Measurements from ENCODE around the gene CD200. TPM values are rescaled to one million over a fixed set of nuclear protein-coding genes. Genes with fewer than 3 reads are reported as not detected.

The CD200 gene
- total RNA-seq, 4 donors from 2014 or later: 0.27 to 0.76 (median 0.36) TPM

DNA sequence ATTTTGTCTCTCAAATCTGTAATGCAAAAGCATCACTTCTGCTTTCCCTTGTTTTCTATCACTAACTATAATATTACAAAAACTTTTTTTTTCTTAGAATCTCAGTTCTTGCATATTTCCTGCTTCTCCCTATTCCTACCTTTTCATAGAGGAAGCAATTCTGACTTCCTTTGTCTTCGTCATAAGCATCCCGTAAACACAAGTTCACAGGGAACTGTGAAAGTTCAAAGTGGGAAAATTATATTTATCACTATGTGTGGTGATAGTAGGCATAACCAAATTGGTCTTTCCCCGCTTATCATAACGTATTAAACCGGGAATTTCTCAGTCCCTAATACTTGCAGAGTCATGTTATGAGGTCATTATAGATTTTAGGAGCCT, 22.3 kb downstream of the CD200 start:
- intact Hi-C loops (cut with DNase I; ENCODE audit: low total_unique reads) (no loop called here), in situ Hi-C loops (cut with MboI; ENCODE audit: low sequenced_read_pairs in 4 of 4) (no loop called here)
- no peaks in the 10 kb centered on the region for H3K27me3 ChIP-seq
- no peaks in the 10 kb centered on the region for H3K36me3 ChIP-seq
- no peaks in the 10 kb centered on the region for H3K4me1 ChIP-seq
- ATAC-seq (no peak), DNase-seq (no peak)
- H3K27ac ChIP-seq: peak overlapping the region in 2 of 4 donors; percentile 6 to 19
- no peak overlapping the region for H3K4me3 ChIP-seq
- TF ChIP-seq POLR2A (IDR thresholded peaks at IDR 0.05): no peak
- TF ChIP-seq, protein P1, sequence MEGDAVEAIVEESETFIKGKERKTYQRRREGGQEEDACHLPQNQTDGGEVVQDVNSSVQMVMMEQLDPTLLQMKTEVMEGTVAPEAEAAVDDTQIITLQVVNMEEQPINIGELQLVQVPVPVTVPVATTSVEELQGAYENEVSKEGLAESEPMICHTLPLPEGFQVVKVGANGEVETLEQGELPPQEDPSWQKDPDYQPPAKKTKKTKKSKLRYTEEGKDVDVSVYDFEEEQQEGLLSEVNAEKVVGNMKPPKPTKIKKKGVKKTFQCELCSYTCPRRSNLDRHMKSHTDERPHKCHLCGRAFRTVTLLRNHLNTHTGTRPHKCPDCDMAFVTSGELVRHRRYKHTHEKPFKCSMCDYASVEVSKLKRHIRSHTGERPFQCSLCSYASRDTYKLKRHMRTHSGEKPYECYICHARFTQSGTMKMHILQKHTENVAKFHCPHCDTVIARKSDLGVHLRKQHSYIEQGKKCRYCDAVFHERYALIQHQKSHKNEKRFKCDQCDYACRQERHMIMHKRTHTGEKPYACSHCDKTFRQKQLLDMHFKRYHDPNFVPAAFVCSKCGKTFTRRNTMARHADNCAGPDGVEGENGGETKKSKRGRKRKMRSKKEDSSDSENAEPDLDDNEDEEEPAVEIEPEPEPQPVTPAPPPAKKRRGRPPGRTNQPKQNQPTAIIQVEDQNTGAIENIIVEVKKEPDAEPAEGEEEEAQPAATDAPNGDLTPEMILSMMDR (IDR thresholded peaks at IDR 0.05 in 4 of 5, conservative IDR thresholded peaks at IDR 0.05 in 1 of 5): no peak
- no peaks in the 10 kb centered on the region for H3K9me3 ChIP-seq

DNA sequence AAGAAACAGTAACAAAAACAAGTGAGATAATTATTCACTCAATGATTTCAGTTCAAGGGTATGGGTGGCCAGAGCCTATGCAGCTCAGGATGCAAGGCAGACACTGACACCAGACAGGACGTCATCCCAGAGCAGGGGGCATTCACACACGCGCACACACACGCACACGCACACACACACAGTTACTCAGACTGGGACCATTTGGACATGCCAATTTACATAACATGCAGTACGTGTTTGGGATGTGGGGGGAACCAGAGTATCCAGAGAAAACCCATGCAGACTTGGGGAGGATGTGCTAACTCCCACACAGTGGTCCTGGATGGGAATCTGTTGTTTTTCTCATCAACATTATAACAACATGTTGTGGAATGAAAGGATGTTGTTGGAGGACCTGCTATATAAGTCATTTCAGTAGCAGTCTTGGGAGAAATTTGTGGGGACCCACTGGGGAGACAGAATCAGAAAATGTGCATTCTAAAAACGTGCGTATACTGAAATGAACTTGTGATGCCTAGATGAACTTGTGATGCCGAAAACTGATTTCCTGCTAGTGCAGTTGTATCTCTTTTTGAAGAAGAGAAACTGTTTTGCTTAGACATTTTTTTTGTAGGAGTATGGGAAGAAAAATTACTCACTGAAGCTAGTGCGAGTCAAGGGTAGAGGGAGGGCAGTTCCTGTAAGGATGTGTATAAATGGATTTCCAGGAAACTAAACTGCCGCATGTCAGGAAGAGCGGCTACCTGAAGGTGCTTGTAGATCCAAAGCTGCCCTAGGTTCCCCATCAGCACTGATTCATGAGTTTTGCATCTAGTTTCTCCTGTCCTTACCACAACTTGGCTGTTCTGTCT, 25.2 kb downstream of the CD200 start:
- H3K36me3 ChIP-seq: no peaks in the 10 kb centered on the region
- TF ChIP-seq, protein P1 (IDR thresholded peaks at IDR 0.05 in 4 of 5, conservative IDR thresholded peaks at IDR 0.05 in 1 of 5): no peak
- no peak for TF ChIP-seq POLR2A (IDR thresholded peaks at IDR 0.05)
- no peaks in the 10 kb centered on the region for H3K4me1 ChIP-seq
- peak overlapping the region in 2 of 4 donors; percentile 33 for H3K4me3 ChIP-seq
- H3K27ac ChIP-seq: peak overlapping the region; percentile 16 to 65 (median 46)
- intact Hi-C loops (cut with DNase I; ENCODE audit: low total_unique reads): no loop called here
- no peaks in the 10 kb centered on the region for H3K27me3 ChIP-seq
- no peaks in the 10 kb centered on the region for H3K9me3 ChIP-seq
- in situ Hi-C loops (cut with MboI; ENCODE audit: low sequenced_read_pairs in 4 of 4): no loop called here
- no peak for DNase-seq
- ATAC-seq: no peak

DNA sequence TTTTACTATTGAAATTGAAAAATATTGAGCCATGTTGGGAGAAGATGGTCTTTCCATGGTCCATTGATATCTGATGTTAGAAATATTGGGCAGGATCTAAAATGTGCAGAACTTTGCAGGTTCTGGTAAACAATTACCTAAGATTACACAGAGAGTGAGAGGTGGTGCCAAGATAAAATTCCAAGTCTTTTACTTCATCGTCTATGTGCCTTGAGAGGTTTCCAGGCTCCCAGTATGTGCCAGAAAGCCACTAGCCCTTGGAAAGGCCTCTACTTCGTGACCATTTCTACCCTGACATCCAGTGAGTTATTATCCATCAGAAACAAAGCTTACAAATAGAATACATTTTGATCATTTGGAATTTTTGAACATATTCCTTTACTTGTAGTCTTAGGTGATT, 27.6 kb downstream of the CD200 start:
- H3K9me3 ChIP-seq: no peaks in the 10 kb centered on the region
- intact Hi-C loops (cut with DNase I; ENCODE audit: low total_unique reads): no loop called here
- TF ChIP-seq, protein P1 (IDR thresholded peaks at IDR 0.05 in 4 of 5, conservative IDR thresholded peaks at IDR 0.05 in 1 of 5): no peak
- TF ChIP-seq POLR2A (IDR thresholded peaks at IDR 0.05): no peak
- peaks cover 0 to 2% of the 10 kb centered on the region in 2 donors for H3K4me1 ChIP-seq
- H3K4me3 ChIP-seq: peak overlapping the region in 1 of 4 donors; percentile 1
- H3K27me3 ChIP-seq: no peaks in the 10 kb centered on the region
- H3K27ac ChIP-seq: peak overlapping the region in 3 of 4 donors; percentile 22 to 65 (median 55)
- in situ Hi-C loops (cut with MboI; ENCODE audit: low sequenced_read_pairs in 4 of 4): no loop called here
- peak in 1 of 2 donors; percentile 13 for DNase-seq
- H3K36me3 ChIP-seq: no peaks in the 10 kb centered on the region
- peak; percentile 39 to 64 for ATAC-seq

DNA sequence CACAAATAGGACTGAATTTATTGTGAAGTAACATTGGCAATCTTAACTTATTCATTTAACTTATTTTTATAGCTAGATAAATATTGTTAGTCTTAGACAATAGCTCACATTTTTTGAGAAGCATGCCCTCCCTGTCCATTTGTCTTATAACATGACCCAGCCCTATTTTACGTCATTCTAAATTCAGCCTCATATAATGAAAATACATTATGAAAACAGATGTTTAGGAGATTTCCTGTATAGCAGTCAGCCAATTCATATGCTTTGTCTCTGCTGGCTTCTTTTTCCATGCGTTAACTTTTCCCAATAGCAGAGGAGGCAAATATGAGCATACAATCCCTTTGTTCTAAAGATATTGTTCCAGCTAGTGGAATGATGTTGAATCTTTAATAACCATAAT, 29.3 kb downstream of the CD200 start:
- ATAC-seq: no peak
- intact Hi-C loops (cut with DNase I; ENCODE audit: low total_unique reads): no loop called here

More for the DNA sequence above, 29.3 kb downstream of the CD200 start:
- in situ Hi-C loops (cut with MboI; ENCODE audit: low sequenced_read_pairs in 4 of 4): no loop called here
- no peak overlapping the region for H3K4me3 ChIP-seq
- TF ChIP-seq, protein P1 (IDR thresholded peaks at IDR 0.05 in 4 of 5, conservative IDR thresholded peaks at IDR 0.05 in 1 of 5): no peak
- TF ChIP-seq POLR2A (IDR thresholded peaks at IDR 0.05): no peak
- peak overlapping the region; percentile 36 to 65 (median 48) for H3K27ac ChIP-seq
- H3K36me3 ChIP-seq: no peaks in the 10 kb centered on the region
- no peaks in the 10 kb centered on the region for H3K9me3 ChIP-seq
- no peaks in the 10 kb centered on the region for H3K27me3 ChIP-seq
- DNase-seq: no peak
- peaks cover 0 to 2% of the 10 kb centered on the region in 2 donors for H3K4me1 ChIP-seq

Data from gastrocnemius medialis (tissue), 4 donors.